Measurements from ENCODE around the gene LRRC40.
"Not testable (repeated sequence)": the region's sequence is repeated elsewhere in the genome, so short reads cannot be mapped to it uniquely, and the experiment has no call there.

LRRC40 gene

GRCh38 chr1:70200065-70200464 lies 5.3 kb downstream of the LRRC40 start:
- DNase-seq: no peak

DNA sequence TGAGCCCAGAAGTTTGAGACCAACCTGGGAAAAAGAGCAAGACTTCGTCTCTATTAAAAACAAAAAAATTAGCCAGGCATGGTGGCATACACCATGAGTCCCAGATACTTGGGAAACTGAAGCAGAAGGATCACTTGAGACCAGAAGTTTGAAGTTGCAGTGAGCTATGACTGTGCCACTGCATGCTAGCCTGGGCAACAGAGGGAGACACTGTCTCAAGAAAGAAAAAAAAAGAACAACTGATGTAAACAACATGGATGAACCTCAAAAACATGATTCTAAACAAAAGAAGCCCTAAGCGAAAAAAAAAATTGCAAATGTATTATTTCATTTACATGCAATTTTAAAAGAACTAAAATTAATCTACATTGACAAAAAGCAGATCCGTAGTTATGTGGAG lies 9.0 kb downstream of the LRRC40 start:
- DNase-seq: no peak

GRCh38 chr1:70195342-70195741 lies 10.0 kb downstream of the LRRC40 start:
- no peak for DNase-seq

DNA sequence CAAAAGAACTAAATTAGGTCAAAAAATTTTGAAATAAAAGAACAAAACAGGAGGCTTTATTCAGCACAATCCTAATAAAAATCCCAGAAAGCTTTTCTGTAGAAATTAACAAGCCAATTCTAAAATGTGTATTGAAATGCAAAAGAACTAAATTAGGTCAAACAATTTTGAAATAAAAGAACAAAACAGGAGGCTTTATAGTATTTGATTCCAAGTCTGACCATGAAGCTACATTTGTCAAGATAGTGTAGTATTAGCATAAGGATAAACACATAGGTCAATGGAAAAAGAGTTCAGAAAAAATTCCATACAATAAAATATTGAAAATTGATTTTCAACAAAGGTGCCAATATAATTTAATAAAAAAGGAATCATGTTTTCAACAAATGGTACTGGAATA lies 10.8 kb downstream of the LRRC40 start:
- no peak for DNase-seq

- not testable (repeated sequence) for DNase-seq
These were observed 12.9 kb downstream of the LRRC40 start for GRCh38 chr1:70192446-70192845.

DNA sequence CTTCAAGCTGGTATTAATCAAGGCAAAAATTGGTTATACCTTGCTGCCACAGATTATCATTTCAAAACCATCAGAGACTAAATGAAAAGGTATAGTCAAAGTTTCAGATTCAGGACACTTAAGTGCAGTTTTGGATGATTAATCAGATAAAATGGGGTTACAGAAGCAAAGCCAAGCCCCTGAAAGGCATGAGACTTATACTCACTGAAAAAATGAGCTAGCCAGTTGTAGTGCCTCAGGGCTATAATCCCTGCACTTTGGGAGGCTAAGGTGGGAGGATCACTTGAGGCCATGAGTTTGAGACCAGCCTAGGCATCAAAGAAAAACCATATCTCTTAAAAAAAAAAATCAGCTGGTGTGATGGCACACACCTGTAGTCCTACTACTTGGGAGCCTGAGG lies 15.2 kb downstream of the LRRC40 start:
- no peak for DNase-seq

DNA sequence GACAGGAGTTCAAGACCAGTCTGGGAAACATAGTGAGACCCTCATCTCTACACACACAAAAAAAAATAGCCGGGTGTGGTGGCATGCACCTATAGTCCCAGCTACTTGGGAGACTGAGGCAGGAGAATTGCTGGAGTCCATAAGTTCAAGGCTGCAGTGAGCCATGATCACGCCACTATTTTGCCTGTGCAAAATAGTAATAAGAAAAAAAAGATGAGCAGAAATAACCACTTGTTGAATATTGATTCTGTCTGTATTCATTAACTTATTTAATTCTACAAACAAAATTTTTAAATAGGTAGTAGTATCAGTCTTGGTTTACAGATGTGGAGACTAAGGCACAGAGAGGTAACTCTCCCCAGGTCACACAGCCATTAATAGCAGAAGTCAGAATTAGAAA lies 16.9 kb downstream of the LRRC40 start:
- DNase-seq: no peak

GRCh38 chr1:70185181-70185580 lies 20.2 kb downstream of the LRRC40 start:
- DNase-seq: not testable (repeated sequence)

- DNase-seq: no peak
These were observed 33.9 kb downstream of the LRRC40 start for GRCh38 chr1:70171512-70171911.

- DNase-seq: no peak
These were observed 36.1 kb downstream of the LRRC40 start for GRCh38 chr1:70169018-70169839.

DNA sequence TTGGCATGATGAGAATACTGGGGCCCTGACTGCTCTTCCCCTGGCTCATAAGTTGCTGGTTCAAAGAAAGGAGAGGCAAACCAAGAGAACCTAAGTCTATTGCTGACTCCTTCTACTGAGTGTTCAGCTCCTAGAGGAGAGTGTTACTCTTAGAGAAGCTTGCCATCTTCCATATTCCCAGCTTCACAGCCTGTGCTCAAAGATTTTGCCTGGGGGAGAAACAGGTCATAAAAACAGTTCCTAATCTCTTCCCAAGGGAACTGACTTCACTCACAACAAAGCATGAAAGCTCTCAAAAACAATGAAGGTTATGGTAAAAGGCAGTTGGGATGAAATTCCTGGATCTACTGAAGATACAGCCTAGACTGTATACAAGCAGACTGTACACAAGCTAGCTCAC lies 37.1 kb downstream of the LRRC40 start:
- DNase-seq: no peak

DNA sequence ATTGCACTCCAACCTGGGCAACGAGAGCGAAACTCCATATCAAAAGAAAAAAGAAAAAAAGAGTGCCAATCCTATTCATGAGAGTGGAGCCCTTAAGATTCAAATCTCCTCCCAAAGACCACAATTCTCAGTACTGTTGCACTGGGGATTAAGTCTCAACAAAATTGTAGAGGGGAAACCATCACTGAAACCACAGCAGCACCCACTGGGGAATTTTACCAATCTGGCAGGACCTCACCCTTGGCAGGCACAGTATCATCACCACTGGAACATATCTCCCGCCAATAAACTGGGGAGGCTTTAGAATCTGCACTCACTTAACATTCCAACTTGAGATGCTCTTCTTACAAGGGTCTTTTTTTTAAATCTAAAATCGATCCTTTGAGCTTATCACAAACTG lies 41.0 kb downstream of the LRRC40 start:
- no peak for DNase-seq

DNA sequence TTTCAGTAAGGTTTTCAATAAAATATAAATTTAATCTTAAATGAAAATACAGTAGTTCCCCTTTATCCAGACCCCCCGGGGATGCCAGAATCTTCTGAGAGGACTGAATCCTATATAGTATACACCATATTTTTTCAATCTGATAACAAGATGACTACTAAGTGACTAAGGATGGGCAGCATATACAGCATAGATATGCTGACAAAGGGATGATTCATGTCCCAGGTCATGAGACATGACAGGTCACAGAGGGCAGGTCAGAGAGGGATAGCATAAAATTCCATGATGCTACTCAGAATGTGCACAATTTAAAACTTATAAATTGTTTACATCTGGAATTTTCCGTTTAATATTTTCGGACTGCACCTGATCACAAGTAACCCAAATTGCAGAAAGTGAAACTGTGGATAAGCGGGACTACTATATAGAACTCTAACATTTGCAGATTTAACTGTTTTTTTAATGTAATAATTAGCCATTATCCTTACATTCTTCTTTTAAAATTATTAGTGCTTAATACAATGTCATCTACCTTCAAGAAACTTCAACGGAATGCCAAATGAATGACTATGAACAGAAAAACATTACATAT lies 48.8 kb downstream of the LRRC40 start:
- no peak for DNase-seq

- DNase-seq: no peak
These were observed 51.6 kb downstream of the LRRC40 start for GRCh38 chr1:70153739-70154138.

- DNase-seq: no peak
These were observed 54.9 kb downstream of the LRRC40 start for GRCh38 chr1:70150444-70150843.

DNA sequence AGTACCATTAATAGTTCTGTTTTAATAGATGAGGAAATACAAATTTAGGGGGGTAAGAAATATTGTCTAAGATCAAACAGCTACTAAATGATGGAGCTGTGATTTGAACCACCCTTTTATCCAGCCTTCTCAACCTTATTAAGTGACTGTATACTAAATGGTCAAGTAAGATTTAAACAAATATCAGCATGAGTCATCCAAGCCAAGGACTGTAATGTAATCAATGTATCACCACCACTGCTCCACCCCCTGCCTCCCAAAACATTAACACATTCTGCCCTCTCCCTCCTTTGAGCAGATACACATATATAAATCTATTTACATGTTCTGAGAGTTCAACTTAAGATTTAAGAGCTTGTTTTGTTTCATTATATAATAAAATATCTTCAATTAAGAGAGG lies 58.9 kb downstream of the LRRC40 start:
- DNase-seq: no peak

- DNase-seq: no peak
These were observed 62.2 kb downstream of the LRRC40 start for GRCh38 chr1:70143048-70143659.

GRCh38 chr1:70142075-70142474 lies 63.3 kb downstream of the LRRC40 start:
- no peak for DNase-seq

GRCh38 chr1:70140894-70141293 lies 64.5 kb downstream of the LRRC40 start:
- DNase-seq: no peak

- peak; percentile 51 for DNase-seq
These were observed 65.0 kb downstream of the LRRC40 start for GRCh38 chr1:70140343-70140742.

DNA sequence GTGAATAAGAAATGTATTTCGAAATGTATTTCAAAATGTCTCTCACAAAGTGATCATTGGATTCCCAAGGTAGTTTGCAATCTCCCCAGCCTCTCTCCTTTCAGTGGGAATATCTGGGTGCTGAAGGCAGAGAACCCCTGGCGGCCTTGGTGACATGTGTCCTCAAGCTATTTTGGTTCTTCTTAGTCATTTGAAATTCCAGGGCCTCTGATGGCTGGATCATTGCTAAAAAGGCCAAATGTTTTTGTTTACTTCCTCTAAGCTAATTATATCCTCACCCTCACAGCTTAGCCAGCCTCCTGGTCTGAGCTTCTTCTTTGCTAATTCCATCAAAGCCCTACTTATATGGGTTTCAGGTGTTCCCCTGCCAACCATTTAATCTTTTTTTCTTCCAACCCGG lies 71.2 kb downstream of the LRRC40 start:
- DNase-seq: no peak

- no peak for DNase-seq
These were observed 88.3 kb downstream of the LRRC40 start for GRCh38 chr1:70117046-70117445.

DNA sequence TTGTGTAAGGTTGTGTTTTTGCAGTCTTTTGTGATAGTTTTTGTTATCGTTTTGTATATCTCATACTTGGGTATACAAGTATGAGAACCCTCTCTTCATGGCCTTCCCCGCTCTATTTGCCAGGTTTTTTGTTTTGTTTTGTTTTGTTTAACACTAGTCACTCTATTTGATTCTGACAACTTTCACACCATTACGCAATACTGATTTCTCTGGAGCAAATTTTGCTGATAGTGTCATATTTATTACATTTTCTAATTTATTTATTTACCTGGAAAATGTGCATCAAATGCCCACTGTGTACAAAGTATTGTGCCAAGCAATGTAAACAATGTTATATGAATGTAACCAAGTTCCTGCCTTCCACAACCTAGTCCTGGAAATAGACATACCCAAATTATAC lies 90.1 kb downstream of the LRRC40 start:
- no peak for DNase-seq

GRCh38 chr1:70112838-70113237 lies 92.5 kb downstream of the LRRC40 start:
- no peak for DNase-seq
